Smooth muscle cell (in vitro differentiated cells): ENCODE measurements around the gene TRIO. TPM values are rescaled to one million over a fixed set of nuclear protein-coding genes. Genes with fewer than 3 reads are reported as not detected.
A peak's percentile ranks its signal among the peaks of the same experiment; 100 is the strongest.

Experiments used
- DNase-seq: peaks from one replicate; lab custom pipeline; 2025; ENCODE audit not compliant: unreplicated experiment; lab: John Stamatoyannopoulos, UW
- H2AFZ ChIP-seq: fragments of 200-600 bp; sonication (generic); 2 replicates; pipeline ENCODE4 v1.6.0; 2016; ENCODE audit warnings: antibody characterized with exemption, low read depth, mild to moderate bottlenecking
- H3F3A ChIP-seq: fragments of 200-600 bp; sonication (generic); 2 replicates; pipeline ENCODE4 v1.6.0; 2017; ENCODE audit warnings: antibody characterized with exemption, low read depth
- H3K27ac ChIP-seq: fragments of 200-600 bp; sonication (generic); 2 replicates; pipeline ENCODE4 v1.5.1; 2016; ENCODE audit warnings: low read depth, mild to moderate bottlenecking
- H3K27me3 ChIP-seq: fragments of 200-600 bp; sonication (generic); 2 replicates; pipeline ENCODE4 v1.6.1; 2016; ENCODE audit warnings: low read depth, mild to moderate bottlenecking
- H3K36me3 ChIP-seq: fragments of 200-600 bp; sonication (generic); 2 replicates; pipeline ENCODE4 v1.5.1; 2016; ENCODE audit warnings: low read depth
- H3K4me1 ChIP-seq: fragments of 200-600 bp; sonication (generic); 2 replicates; pipeline ENCODE4 v1.5.1; 2016; ENCODE audit warnings: low read depth
- H3K4me2 ChIP-seq: fragments of 200-600 bp; sonication (generic); 2 replicates; pipeline ENCODE4 v1.6.0; 2016; ENCODE audit warnings: mild to moderate bottlenecking
- H3K4me3 ChIP-seq: fragments of 200-600 bp; sonication (generic); 2 replicates; pipeline ENCODE4 v1.5.1; 2016; ENCODE audit warnings: mild to moderate bottlenecking
- H3K79me2 ChIP-seq: fragments of 200-600 bp; sonication (generic); 2 replicates; pipeline ENCODE4 v1.6.0; 2016; ENCODE audit warnings: low read depth, mild to moderate bottlenecking
- H3K9ac ChIP-seq: fragments of 200-600 bp; sonication (generic); 2 replicates; pipeline ENCODE4 v1.6.0; 2016; ENCODE audit warnings: low read depth
- H3K9me3 ChIP-seq: fragments of 200-600 bp; sonication (generic); replicated peaks from 2 replicates; pipeline ENCODE4 v1.5.1; 2016; ENCODE audit warnings: low read depth
- H4K20me1 ChIP-seq: fragments of 200-600 bp; sonication (generic); 2 replicates; pipeline ENCODE4 v1.6.0; 2016; ENCODE audit warnings: low read depth
- CTCF ChIP-seq: fragments of 200-600 bp; sonication (generic); IDR thresholded peaks from 2 replicates; pipeline ENCODE4 v1.5.1; 2017; ENCODE audit warnings: borderline replicate concordance, mild to moderate bottlenecking, antibody characterized with exemption; ENCODE audit not compliant: insufficient read depth, poor library complexity, severe bottlenecking
- WGBS: methylation state at CpG from one replicate; pipeline ENCODE4 v1.1.7; 2016; ENCODE audit warnings: low lambda C conversion rate; 5-methylcytosine and 5-hydroxymethylcytosine counted together
- polyA plus RNA-seq: library from polyadenylated mRNA; unstranded; fragments of >200 nt; fragmentation: Nextera tagmentation; extraction: Ambion mirVana; gene quantifications from 2 replicates; pipeline ENCODE4 v1.2.1, GENCODE V29; 2016
- total RNA-seq: library from RNA; depleted of rRNA; stranded (reverse); fragments of >200 nt; gene quantifications from 2 replicates; pipeline ENCODE4 v1.2.3, GENCODE V29; 2014

TRIO gene
- total and polyA plus RNA-seq, 2 experiments from 2014 or later, result 10.2 to 118 TPM

- H3K4me3 ChIP-seq, result no peak overlapping the region
- peak overlapping the region; percentile 50 for H3K27ac ChIP-seq
- 92% methylated on average over 22 of the region's 22 CpGs for WGBS
- peaks cover 12% of the 10 kb centered on the region for H3K79me2 ChIP-seq
- no peaks in the 10 kb centered on the region for H3K27me3 ChIP-seq
- H4K20me1 ChIP-seq, result peaks cover 49% of the 10 kb centered on the region
- H2AFZ ChIP-seq, result no peak overlapping the region
- H3K9ac ChIP-seq, result no peak overlapping the region
- no peaks in the 10 kb centered on the region for H3K4me1 ChIP-seq
- no peak for DNase-seq
- H3F3A ChIP-seq, result peaks cover 13% of the 10 kb centered on the region
- no peaks in the 10 kb centered on the region for H3K36me3 ChIP-seq
- no peaks in the 10 kb centered on the region for H3K9me3 ChIP-seq
- no peak overlapping the region for H3K4me2 ChIP-seq
- no peak for TF ChIP-seq CTCF
Measured at GRCh38 chr5:14405706-14406553, 262.8 kb downstream of the TRIO start.

GRCh38 chr5:14406554-14406849 is 263.4 kb downstream of the TRIO start:
- no peak for TF ChIP-seq CTCF
- 28% methylated on average over 12 of the region's 12 CpGs for WGBS
- H3K36me3 ChIP-seq, result no peaks in the 10 kb centered on the region
- no peak overlapping the region for H3K9ac ChIP-seq
- no peak overlapping the region for H3K4me2 ChIP-seq
- H3K9me3 ChIP-seq, result no peaks in the 10 kb centered on the region
- H2AFZ ChIP-seq, result no peak overlapping the region
- H3K27me3 ChIP-seq, result no peaks in the 10 kb centered on the region
- no peak overlapping the region for H3K4me3 ChIP-seq
- peaks cover 44% of the 10 kb centered on the region for H4K20me1 ChIP-seq
- H3K27ac ChIP-seq, result peak overlapping the region; percentile 63
- peaks cover 7% of the 10 kb centered on the region for H3K79me2 ChIP-seq
- H3K4me1 ChIP-seq, result no peaks in the 10 kb centered on the region
- no peak for DNase-seq
- H3F3A ChIP-seq, result peaks cover 13% of the 10 kb centered on the region

GRCh38 chr5:14407051-14407450 is 263.9 kb downstream of the TRIO start:
- H3F3A ChIP-seq, result peaks cover 13% of the 10 kb centered on the region
- H3K4me3 ChIP-seq, result no peak overlapping the region
- H3K27ac ChIP-seq, result peak overlapping the region; percentile 63
- WGBS, result 92% methylated on average over 5 of the region's 5 CpGs
- no peak for DNase-seq
- H3K27me3 ChIP-seq, result no peaks in the 10 kb centered on the region
- TF ChIP-seq CTCF, result no peak
- H3K4me1 ChIP-seq, result no peaks in the 10 kb centered on the region
- H4K20me1 ChIP-seq, result peaks cover 40% of the 10 kb centered on the region
- H3K4me2 ChIP-seq, result no peak overlapping the region
- no peak overlapping the region for H2AFZ ChIP-seq
- no peak overlapping the region for H3K9ac ChIP-seq
- peaks cover 4% of the 10 kb centered on the region for H3K79me2 ChIP-seq
- no peaks in the 10 kb centered on the region for H3K36me3 ChIP-seq
- H3K9me3 ChIP-seq, result no peaks in the 10 kb centered on the region

- no peak overlapping the region for H3K4me2 ChIP-seq
- no peak overlapping the region for H2AFZ ChIP-seq
- 91% methylated on average over 5 of the region's 5 CpGs for WGBS
- H3K9me3 ChIP-seq, result no peaks in the 10 kb centered on the region
- H3K36me3 ChIP-seq, result no peaks in the 10 kb centered on the region
- TF ChIP-seq CTCF, result no peak
- peaks cover 13% of the 10 kb centered on the region for H3F3A ChIP-seq
- H3K4me3 ChIP-seq, result no peak overlapping the region
- no peak overlapping the region for H3K9ac ChIP-seq
- H3K4me1 ChIP-seq, result no peaks in the 10 kb centered on the region
- peaks cover 40% of the 10 kb centered on the region for H4K20me1 ChIP-seq
- peak overlapping the region; percentile 45 for H3K27ac ChIP-seq
- H3K79me2 ChIP-seq, result no peaks in the 10 kb centered on the region
- no peak for DNase-seq
- H3K27me3 ChIP-seq, result no peaks in the 10 kb centered on the region
Measured at GRCh38 chr5:14407746-14408175, 264.6 kb downstream of the TRIO start.
